Raji (cell line): Measurements from ENCODE around the gene MEGF8.

Experiments
- POLR2A ChIP-seq: IDR thresholded peaks from 2 replicates; pipeline ENCODE4 v1.6.1; 2011; ENCODE audit warnings: low read depth, low read length, control low read depth; ENCODE audit not compliant: insufficient read depth

The MEGF8 gene

GRCh38 chr19:42291435-42291810, 34.0 kb upstream of the MEGF8 start:
- no peak for TF ChIP-seq POLR2A

DNA sequence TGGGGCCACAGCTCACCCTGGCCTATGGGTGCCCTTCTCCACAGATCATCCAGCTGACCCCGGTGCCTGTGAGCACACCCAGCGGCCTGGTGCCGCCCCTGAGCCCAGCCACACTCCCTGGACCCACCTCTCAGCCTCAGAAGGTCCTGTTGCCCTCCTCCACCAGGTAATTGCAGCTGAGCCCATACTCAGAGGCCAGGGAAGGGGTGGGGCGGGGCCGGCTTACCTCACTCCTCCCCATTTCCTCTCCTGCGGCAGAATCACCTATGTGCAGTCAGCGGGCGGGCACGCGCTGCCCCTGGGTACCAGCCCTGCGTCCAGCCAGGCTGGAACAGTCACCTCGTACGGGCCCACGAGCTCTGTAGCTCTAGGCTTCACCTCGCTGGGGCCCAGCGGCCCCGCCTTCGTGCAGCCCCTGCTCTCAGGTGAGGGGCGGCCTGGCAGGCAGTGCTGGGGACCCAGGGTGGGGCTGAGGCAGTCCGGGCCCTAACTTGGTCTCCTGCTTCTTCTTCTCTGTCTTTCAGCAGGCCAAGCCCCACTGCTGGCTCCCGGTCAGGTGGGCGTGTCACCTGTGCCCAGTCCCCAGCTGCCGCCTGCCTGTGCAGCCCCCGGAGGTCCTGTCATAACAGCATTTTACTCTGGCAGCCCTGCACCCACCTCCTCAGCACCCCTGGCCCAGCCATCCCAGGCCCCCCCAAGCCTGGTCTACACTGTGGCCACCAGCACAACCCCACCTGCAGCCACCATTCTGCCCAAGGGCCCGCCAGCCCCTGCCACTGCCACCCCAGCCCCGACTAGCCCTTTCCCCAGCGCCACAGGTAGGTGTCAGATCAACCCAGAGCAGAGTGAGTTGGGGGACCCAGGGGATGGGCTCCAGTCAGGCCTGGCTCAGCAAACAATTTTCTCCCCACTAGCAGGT, 33.1 kb upstream of the MEGF8 start:
- no peak for TF ChIP-seq POLR2A

DNA sequence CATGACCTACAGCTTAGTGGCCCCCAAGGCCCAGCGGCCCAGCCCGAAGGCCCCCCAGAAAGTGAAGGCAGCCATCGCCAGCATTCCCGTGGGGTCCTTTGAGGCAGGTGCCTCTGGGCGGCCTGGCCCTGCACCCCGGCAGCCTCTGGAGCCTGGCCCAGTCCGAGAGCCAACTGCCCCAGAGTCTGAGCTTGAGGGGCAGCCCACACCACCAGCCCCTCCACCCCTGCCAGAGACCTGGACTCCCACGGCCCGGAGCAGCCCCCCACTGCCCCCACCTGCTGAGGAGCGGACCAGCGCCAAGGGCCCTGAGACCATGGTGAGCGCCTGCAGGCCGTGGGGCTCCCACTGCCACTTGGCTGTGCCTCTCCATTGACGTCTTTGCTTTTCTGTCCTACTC, 32.5 kb upstream of the MEGF8 start:
- no peak for TF ChIP-seq POLR2A

- TF ChIP-seq POLR2A, result no peak
Observed at GRCh38 chr19:42293540-42293939, 31.9 kb upstream of the MEGF8 start.

DNA sequence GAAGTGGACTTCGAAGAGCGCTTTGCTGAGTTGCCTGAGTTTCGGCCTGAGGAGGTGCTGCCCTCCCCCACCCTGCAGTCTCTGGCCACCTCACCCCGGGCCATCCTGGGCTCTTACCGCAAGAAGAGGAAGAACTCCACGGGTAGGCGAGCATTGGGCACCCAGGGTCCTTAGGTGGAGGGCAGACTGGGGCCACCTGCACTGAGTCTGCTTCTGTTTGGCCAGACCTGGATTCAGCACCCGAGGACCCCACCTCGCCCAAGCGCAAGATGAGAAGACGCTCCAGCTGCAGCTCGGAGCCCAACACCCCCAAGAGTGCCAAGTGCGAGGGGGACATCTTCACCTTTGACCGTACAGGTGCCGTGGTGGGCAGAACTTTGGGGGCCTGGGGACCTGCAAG, 31.5 kb upstream of the MEGF8 start:
- no peak for TF ChIP-seq POLR2A

DNA sequence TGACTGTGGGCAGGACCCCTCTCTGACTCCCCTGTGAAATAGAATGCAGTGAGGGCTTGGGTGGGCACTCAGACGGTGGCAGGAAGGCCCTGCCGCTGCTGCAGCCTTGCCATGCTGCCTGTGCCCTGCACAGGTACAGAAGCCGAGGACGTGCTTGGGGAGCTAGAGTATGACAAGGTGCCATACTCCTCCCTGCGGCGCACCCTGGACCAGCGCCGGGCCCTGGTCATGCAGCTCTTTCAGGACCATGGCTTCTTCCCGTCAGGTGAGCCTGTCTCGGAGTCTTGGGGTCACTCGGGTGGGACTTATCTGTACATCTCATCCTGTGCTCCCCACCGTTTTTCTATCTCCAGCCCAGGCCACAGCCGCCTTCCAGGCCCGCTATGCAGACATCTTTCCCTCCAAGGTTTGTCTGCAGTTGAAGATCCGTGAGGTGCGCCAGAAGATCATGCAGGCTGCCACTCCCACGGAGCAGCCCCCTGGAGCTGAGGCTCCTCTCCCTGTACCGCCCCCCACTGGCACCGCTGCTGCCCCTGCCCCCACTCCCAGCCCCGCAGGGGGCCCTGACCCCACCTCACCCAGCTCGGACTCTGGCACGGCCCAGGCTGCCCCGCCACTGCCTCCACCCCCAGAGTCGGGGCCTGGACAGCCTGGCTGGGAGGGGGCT, 30.8 kb upstream of the MEGF8 start:
- no peak for TF ChIP-seq POLR2A

GRCh38 chr19:42295342-42295741, 30.1 kb upstream of the MEGF8 start:
- TF ChIP-seq POLR2A, result no peak

DNA sequence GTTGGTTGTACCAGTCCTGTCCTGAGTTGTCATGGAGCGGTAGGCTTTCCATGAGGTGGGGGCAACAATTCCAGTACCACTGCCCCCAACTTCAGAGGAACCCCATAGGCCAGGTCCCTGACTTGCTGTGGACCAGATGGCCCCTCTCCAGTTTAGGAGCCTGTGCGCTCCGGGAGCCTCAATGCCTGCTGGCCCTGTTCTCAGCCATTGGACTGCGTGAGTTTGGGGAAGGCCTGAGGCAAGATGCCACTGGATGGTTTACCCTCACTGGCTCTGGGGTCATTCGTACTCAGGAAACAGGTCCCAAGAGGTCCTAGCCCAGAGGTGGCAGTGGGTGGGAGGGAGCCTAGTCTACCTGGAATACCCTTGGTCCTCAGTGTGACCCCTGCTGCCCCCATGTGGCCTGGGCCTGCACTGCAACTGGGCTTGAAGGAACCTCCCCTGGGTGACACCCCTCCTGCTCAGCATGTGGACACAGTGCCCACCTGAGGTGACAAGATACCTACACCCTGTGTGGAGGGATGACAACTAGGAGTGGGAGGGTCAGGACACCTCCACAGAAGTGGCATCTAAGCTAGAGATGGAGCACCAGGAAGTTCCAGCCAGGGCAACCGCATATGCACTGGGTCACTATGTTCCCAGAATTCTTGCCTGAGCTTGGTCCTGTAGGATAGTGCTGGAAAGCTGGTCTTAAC, 29.5 kb upstream of the MEGF8 start:
- peak; percentile 39; the same call in 1 of the 2 replicates for TF ChIP-seq POLR2A

DNA sequence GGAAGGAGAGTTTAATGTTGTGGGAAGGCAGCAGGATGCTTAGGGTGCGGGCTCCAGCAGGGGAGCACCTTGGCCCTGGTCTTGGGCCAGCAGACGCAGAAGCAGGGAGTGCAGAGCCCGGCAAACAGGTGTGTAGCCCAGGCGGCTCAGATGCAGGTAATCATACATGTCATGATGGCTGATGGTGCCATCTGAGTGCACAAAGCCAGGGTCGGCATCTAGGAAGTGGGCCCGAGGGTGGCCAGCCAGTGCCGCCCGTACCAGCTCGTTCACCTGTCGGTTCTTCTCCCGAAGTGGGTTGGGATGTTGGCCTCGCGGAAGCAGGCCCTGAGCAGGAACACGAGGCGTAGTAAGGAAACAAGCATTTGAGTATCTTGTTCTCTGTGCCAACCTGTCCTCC, 28.4 kb upstream of the MEGF8 start:
- no peak for TF ChIP-seq POLR2A

DNA sequence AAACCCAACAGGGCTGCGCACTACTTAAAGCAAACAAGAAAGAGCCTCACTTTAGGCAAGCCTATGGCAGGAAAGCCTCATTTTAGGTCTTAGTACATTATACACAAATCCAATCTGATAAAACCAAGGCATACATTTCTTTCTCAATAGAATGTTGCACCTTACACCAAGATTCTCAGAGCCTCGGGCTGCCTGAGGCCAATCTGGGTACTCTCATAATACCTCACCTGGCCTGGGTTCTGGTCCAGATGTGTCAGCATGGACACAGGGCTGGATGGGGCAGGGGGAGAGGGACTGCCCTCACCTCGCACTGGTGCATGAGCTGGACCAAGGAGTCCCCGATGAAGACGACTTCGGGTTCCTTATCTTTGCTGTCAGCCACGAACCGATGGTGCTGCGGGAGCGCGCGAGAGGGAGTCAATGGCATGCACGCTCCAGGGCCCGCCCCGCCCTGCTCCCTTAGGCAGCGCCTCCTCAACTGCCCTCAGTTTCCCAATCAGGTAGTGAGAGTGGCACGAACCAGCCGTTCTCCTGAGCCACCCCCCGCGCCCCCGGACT, 23.7 kb upstream of the MEGF8 start, which contains the start of gene PRR19:
Gene PRR19 (plus strand): TSS at position 487 of the 558 bp plus-strand sequence. CDS start 7,453 bp downstream, outside the sequence.
- TF ChIP-seq POLR2A, result no peak

DNA sequence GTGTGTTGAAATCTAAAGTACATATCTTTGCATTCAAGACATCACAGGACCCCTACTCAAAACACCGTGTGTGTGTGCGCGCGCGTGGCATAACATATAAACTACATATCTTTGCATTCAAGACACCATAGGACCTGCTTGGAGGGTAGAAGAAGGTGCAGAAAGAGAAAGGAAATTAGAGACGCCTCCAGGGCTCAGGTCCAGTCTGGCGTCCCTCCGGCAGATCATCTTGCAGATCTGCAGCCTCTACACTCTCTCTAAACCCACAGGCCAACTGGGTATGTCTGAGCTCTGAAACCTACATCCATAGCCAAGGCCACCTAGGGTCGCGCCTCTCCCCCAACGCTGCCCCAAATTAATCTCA, 22.4 kb upstream of the MEGF8 start:
- TF ChIP-seq POLR2A, result no peak

GRCh38 chr19:42303876-42304275, 21.6 kb upstream of the MEGF8 start:
- no peak for TF ChIP-seq POLR2A

- TF ChIP-seq POLR2A, result no peak
Observed at GRCh38 chr19:42306646-42307045, 18.8 kb upstream of the MEGF8 start.

DNA sequence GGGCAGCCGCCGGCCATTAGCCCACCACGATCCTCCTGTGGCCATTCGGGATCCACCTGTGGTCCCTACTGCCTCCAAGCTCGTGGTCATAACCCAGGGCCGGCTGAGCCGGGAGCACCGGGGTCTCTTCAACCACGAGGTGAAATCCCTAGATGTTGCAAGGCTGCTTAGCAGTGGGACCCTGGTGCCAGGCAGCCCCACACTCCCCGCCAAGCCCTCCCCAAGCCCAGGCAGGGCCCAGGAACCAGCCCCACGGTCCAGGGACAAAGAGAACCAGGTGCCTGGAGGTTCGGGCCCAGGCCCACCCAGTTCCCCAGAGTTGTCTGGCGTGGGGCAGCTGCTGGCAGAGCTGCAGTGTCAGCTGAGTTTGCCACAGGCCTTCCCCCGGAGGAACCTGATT, 15.7 kb upstream of the MEGF8 start:
- TF ChIP-seq POLR2A, result no peak

DNA sequence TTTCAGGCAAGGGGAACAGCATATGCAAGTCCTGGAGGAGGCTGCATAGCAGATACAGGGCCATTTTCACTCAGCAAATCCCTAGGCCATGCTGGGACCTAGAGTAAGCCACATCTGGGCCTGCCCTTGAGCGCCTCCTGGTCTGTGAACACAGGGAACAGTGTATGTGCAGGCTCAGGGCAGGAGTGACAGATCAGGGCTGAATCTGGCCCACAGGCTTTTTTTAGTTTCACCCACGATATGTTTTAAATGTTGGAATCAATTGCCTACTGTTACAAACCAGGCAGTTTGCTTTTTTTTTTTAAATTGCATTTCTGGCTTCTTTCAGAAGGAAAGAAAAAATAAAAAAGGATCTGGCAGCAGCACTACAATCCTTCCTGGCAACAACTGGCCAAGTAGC, 13.8 kb upstream of the MEGF8 start:
- no peak for TF ChIP-seq POLR2A
